ENCODE data around the gene NPRL2. TPM values are rescaled to one million over a fixed set of nuclear protein-coding genes. Genes with fewer than 3 reads are reported as not detected.
A peak's percentile ranks its signal among the peaks of the same experiment; 100 is the strongest.

The NPRL2 gene
- total RNA-seq, result 10 to 100 TPM; 18.1 to 23.5 TPM
- long read RNA-seq, transcript NPRL2-201 (11 exons, 1,700 nt), result major isoform, 27 of 46 reads
- long read RNA-seq, partial matches to known transcripts, result 3 of 46 reads
- long read RNA-seq, other reads (novel, unspliced or antisense), result 16 of 46 reads

- intact Hi-C loops (cut with DNase I, micrococcal nuclease), result loop anchor here in 1 of 2 donors (10.0 kb wide), 1 partner anchor 204 kb away; no protein-coding TSS in a partner anchor
- DNase-seq (peak; percentile 97 to 98), ATAC-seq (peak; percentile 90)
Measured at GRCh38 chr3:50350527-50351322, at the start of gene NPRL2, which contains the start of gene CYB561D2. Gene NPRL2 (minus strand): TSS chr3:50350775. CDS start chr3:50350652, 123 bp downstream. Gene CYB561D2 (plus strand): TSS chr3:50350862. CDS start chr3:50351434, 572 bp downstream.

GRCh38 chr3:50396502-50396901, 45.9 kb upstream of the NPRL2 start:
- no peak for ATAC-seq
- intact Hi-C loops (cut with DNase I, micrococcal nuclease), result no loop called here

GRCh38 chr3:50395070-50395860, 44.7 kb upstream of the NPRL2 start:
- intact Hi-C loops (cut with DNase I, micrococcal nuclease), result no loop called here
- no peak for DNase-seq

More at GRCh38 chr3:50396502-50396901, 45.9 kb upstream of the NPRL2 start:
- DNase-seq, result no peak

DNA sequence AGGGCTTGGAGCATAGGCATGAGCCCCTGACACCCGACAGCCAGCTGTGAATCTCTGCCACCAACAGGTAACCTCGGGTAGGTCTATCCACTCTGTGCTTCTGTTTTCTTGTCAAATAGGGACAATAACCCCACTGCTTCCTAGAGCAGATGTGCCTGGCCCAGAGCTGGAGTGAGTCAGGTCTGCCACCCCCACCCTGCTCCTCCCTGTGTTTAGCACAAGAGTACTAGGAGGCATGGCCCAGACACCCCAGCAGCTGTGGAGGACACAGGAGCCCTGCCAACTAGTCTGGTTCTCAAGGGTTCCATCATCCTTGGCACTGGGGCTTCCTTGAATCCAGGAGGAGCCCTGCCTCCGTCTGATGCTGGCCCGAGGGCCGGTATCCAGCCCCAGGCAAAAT, 42.5 kb upstream of the NPRL2 start:
- DNase-seq, result no peak
- intact Hi-C loops (cut with DNase I, micrococcal nuclease), result no loop called here
- ATAC-seq, result no peak

More at GRCh38 chr3:50395070-50395860, 44.7 kb upstream of the NPRL2 start:
- ATAC-seq, result no peak

- ATAC-seq (no peak), DNase-seq (no peak)
- intact Hi-C loops (cut with DNase I, micrococcal nuclease), result no loop called here
Measured at GRCh38 chr3:50392101-50392715, 41.6 kb upstream of the NPRL2 start.

GRCh38 chr3:50390508-50391224, 40.1 kb upstream of the NPRL2 start:
- ATAC-seq, result peak; percentile 83
- intact Hi-C loops (cut with DNase I, micrococcal nuclease), result no loop called here

DNA sequence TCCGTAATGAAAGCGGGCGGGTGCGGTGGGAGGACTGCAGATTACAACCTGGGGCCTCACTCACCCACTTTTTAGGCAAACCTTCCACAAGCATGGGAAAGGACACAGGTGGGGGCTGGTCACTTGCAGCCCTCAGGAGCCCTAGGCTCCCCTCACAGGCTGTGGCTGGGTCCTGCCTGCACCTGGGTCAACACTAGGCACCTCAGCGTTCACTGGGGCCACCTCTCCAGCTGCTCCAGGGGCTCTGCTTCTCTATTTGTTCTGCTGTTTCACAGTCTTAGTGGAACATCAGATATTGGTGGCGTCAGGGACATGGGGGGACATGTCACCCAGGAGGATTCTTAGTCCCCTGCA, 38.8 kb upstream of the NPRL2 start:
- ATAC-seq (no peak), DNase-seq (no peak)
- intact Hi-C loops (cut with DNase I, micrococcal nuclease), result no loop called here

More at GRCh38 chr3:50390508-50391224, 40.1 kb upstream of the NPRL2 start:
- DNase-seq, result peak; percentile 38 to 56

DNA sequence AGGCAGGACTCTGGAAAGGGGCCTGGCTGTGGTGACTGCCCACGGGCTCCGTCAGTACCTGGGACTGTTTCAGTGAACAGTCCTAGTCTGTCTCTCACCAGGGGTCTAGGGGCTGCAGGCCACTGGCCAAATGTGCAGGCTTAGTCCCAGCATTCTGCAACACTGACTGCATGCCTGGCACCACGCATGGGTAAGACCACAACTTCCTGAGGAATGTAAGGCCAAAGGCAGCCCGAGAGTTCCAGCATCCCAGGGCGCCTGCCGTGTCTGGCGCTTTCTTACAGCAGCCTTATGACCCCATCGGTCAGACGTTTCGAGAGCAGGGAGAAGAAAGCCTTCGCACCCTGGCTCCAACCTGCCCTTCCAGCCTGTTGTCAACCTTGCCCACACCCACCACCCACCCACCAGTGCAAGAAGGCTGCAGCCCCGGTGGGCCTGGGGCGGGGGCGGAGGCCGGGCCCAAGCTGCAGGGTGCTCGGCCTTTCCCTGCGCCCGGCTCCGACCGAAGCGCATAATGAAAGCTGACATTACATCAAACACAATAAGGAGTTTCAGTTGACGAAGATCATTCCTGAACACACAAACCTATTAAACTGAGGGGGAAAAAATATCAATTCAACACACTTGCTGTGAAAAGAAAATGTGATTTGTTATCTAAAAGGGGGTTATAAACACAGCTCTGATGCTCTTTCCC, 38.3 kb upstream of the NPRL2 start:
- DNase-seq (no peak), ATAC-seq (no peak)
- intact Hi-C loops (cut with DNase I, micrococcal nuclease), result no loop called here

DNA sequence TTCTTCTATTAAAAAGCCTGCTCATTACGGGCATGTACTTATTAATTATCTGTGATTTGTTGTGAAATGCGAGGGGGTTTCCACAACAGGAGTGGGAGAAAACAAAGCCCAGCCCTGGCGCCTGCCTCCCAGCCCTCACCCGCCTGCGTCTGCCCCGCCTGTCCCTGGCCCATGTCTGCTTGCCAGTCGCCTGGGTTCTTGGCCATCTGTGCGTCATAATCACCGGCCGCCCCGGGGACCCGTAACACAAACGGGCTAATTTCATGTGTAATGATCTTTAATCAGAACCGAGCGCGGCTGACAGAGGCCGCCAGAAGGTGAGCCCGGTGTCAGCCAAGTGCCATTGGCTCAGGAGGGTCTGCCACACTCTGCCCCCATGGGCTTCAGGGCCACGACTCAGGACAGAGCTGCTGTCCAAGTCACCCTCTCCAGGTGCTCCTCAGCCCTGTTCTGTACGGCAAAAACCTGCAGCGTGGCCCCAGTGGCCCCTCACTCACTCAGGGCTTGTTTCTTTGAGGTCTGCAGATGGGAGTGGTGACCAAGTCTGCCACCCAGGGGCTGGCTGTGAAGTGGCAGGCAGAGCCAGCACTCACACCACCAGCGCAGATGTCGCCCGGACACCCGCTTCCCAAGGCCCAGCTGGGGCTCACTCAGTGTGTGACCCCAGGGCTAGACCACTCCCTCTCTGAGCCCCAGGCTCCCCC, 37.6 kb upstream of the NPRL2 start:
- DNase-seq, result no peak
- peak; percentile 39 for ATAC-seq
- intact Hi-C loops (cut with DNase I, micrococcal nuclease), result no loop called here

DNA sequence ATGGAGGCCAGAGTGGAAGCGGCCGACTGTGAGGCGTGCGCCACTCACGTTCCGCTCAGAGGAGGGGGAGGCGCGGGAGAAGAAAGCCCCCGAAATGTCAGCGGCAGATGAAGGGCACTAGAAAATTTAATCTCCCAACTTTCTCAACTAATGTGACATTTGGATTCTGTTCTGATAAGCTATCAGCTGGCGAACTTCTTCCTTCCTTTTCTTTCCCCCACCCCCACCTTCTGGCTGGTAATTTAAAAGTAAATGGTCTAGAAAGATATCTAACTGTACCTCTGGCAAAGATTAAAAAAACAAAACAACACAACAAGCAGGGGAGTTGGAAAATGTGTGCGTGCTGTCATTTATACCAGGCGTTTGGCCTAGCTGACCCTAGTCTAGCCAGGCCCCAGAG, 35.2 kb upstream of the NPRL2 start:
- intact Hi-C loops (cut with DNase I, micrococcal nuclease), result no loop called here
- DNase-seq, result no peak
- ATAC-seq, result no peak

DNA sequence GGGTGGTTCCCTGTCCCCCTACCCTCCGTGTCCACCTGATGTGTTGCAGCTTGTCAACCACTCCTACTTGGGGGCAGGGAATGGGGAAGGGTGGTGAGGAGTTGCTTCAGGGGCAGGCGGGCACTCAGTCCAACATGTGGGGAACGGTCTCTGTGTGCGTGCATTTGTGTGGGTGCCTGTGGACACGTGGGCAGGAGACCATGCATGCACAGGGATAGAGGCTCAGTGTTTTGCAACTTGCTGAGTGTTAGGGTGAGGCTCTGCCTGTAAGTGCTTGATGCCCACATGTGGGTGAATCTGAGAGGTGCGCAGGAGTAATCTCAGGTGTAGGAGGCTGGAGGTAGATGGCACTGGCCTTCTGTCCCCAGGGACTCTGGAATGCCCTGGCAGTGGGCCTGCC, 33.2 kb upstream of the NPRL2 start:
- intact Hi-C loops (cut with DNase I, micrococcal nuclease), result no loop called here
- ATAC-seq (no peak), DNase-seq (no peak)

DNA sequence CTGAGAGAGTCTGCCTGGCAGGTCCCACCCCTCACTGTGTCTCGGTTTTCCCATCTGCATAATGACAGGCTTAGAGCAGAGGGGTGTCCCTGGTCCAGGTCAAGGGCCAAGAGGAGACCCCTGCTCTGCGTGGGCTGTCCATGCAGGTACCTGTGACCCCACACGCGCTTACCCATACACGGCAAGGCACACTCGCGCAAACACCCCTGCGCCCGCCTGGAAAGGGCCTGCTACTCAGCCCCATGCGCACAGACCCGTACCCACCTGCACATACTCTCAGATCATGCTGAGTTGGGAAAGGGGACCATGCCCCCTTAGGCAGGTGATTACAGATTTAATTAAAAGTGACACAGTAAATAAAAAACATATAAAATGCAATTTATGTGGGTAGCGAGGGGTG, 32.1 kb upstream of the NPRL2 start:
- DNase-seq, result no peak
- no peak for ATAC-seq
- intact Hi-C loops (cut with DNase I, micrococcal nuclease), result no loop called here

DNA sequence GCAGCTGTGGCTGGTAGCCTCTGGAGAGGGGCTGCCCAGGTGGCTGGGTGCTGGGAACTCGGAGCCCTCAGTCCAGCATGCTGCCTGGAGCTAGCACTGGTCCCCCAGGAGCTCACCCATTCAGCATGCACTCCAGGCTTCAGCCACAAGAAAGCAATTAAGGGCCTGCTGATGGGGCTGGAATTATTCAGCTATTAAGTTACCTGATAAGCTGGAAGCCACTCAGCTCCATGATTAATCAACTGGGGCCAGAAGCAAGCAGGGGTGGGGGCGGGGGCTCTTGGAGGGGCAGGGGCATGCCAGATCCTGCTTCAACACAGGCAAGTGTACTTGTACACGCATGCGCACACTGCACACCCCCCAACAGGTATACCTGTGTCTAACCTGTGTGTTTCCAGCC, 30.8 kb upstream of the NPRL2 start:
- intact Hi-C loops (cut with DNase I, micrococcal nuclease), result no loop called here
- DNase-seq (no peak), ATAC-seq (no peak)

GRCh38 chr3:50380405-50381085, 30.0 kb upstream of the NPRL2 start:
- DNase-seq (no peak), ATAC-seq (no peak)
- intact Hi-C loops (cut with DNase I, micrococcal nuclease), result no loop called here

DNA sequence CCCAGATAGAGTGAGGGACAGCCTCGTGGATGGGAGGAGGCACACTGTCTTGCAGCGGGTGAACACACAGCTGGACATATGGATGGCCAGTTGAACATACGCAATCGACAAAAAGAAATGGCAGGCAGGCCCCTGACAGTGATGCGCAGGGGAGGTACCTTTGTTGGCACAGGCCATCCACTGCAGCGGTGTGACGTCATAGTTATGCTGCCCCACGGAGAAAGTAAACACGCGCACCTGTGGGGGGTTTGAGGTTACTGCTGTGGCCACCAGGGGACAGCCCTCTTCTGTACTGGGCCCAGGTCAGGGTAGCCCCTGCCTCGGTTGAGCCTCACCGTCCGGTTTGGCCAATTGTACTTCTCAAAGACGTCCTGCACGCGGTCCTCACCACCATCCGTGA, 28.2 kb upstream of the NPRL2 start:
- no peak for DNase-seq
- ATAC-seq, result no peak
- intact Hi-C loops (cut with DNase I, micrococcal nuclease), result no loop called here

- DNase-seq (no peak), ATAC-seq (no peak)
- intact Hi-C loops (cut with DNase I, micrococcal nuclease), result no loop called here
Measured at GRCh38 chr3:50378024-50378423, 27.4 kb upstream of the NPRL2 start.

Measured in left colon (tissue), 2 donors.